H4 (cell line): ENCODE data around the gene CENPP. TPM values are rescaled to one million over a fixed set of nuclear protein-coding genes. Genes with fewer than 3 reads are reported as not detected.
A peak's percentile ranks its signal among the peaks of the same experiment; 100 is the strongest.
"Not testable (repeated sequence)": the region's sequence is repeated elsewhere in the genome, so short reads cannot be mapped to it uniquely, and the experiment has no call there.

Experiments
- DNase-seq: peaks from one replicate; pipeline ENCODE4 v3.0.0-alpha.2; 2015; ENCODE audit warnings: low spot score
- total RNA-seq: library from RNA; depleted of rRNA; stranded (reverse); fragments of >200 nt; shearing (Covaris generic); gene quantifications from 2 replicates; pipeline ENCODE4 v1.2.3, GENCODE V29; 2014

CENPP gene
- total RNA-seq, 1 experiment from 2014 or later, result 9.6 TPM

- DNase-seq, result no peak
Measured at GRCh38 chr9:92380603-92381002, 54.9 kb downstream of the CENPP start.

GRCh38 chr9:92381775-92382174 lies 56.0 kb downstream of the CENPP start:
- no peak for DNase-seq

GRCh38 chr9:92384375-92384774 lies 58.6 kb downstream of the CENPP start:
- DNase-seq, result no peak

- no peak for DNase-seq
Measured at GRCh38 chr9:92385001-92385400, 59.2 kb downstream of the CENPP start.

GRCh38 chr9:92385477-92385876 lies 59.7 kb downstream of the CENPP start:
- no peak for DNase-seq

GRCh38 chr9:92385953-92386352 lies 60.2 kb downstream of the CENPP start:
- DNase-seq, result no peak

GRCh38 chr9:92392690-92393089 lies 66.9 kb downstream of the CENPP start:
- DNase-seq, result no peak

- no peak for DNase-seq
Measured at GRCh38 chr9:92393686-92394085, 67.9 kb downstream of the CENPP start.

- DNase-seq, result no peak
Measured at GRCh38 chr9:92395617-92396016, 69.9 kb downstream of the CENPP start.

GRCh38 chr9:92397853-92398252 lies 72.1 kb downstream of the CENPP start:
- no peak for DNase-seq

GRCh38 chr9:92402360-92402759 lies 76.6 kb downstream of the CENPP start:
- peak; percentile 16 for DNase-seq

- DNase-seq, result no peak
Measured at GRCh38 chr9:92402826-92403745, 77.3 kb downstream of the CENPP start.

- DNase-seq, result no peak
Measured at GRCh38 chr9:92404042-92404836, 78.5 kb downstream of the CENPP start, which contains the start of gene OGN. OGN (minus strand) TSS chr9:92404578; CDS start chr9:92403407, 1,171 bp downstream.

GRCh38 chr9:92405818-92406217 lies 80.1 kb downstream of the CENPP start:
- no peak for DNase-seq

GRCh38 chr9:92406477-92406876 lies 80.7 kb downstream of the CENPP start:
- DNase-seq, result no peak

GRCh38 chr9:92407818-92408217 lies 82.1 kb downstream of the CENPP start:
- no peak for DNase-seq

- DNase-seq, result no peak
Measured at GRCh38 chr9:92408747-92409478, 83.2 kb downstream of the CENPP start.

GRCh38 chr9:92411157-92411556 lies 85.4 kb downstream of the CENPP start:
- DNase-seq, result not testable (repeated sequence)

GRCh38 chr9:92414566-92414965 lies 88.8 kb downstream of the CENPP start:
- DNase-seq, result no peak

GRCh38 chr9:92422611-92423338 lies 97.0 kb downstream of the CENPP start:
- DNase-seq, result no peak

- DNase-seq, result no peak
Measured at GRCh38 chr9:92423612-92424011, 97.9 kb downstream of the CENPP start.
